Activated CD8-positive, alpha-beta memory T cell treated with anti-CD3 and anti-CD28 coated beads, Interleukin-2, amount 50 U/mL, for 1 hour (primary cell): Measurements from ENCODE around the gene MYOCOS.
"Not testable (repeated sequence)": the region's sequence is repeated elsewhere in the genome, so short reads cannot be mapped to it uniquely, and the experiment has no call there.

ENCODE experiments used
- DNase-seq: peaks from one replicate; pipeline ENCODE4 v3.0.0-alpha.2; 2020; ENCODE audit errors: extremely low read depth

Gene MYOCOS, protein sequence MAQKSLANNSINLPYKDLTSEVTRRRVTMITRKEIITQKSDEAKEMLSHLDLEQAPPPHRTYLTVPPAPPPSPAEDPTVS

DNA sequence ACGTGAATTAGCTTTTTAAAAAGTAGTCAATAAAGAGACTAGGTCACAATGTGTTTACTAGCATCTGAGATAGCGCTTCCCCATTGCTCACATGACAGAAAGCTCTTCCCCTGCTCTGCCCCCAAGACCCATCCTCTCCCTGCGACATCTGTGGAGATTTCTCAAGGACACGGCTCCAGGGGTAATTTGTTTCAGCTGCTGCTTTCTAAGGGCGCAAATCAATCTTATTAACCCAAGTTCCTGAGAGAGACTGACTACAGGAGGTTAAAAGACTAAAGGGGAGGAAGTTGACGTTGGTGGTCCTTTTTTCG, at the start of gene MYOCOS:
MYOCOS (plus strand) TSS at position 92 of the 311 bp plus-strand sequence. CDS start 1,641 bp downstream, outside the sequence.
- DNase-seq, result no peak

DNA sequence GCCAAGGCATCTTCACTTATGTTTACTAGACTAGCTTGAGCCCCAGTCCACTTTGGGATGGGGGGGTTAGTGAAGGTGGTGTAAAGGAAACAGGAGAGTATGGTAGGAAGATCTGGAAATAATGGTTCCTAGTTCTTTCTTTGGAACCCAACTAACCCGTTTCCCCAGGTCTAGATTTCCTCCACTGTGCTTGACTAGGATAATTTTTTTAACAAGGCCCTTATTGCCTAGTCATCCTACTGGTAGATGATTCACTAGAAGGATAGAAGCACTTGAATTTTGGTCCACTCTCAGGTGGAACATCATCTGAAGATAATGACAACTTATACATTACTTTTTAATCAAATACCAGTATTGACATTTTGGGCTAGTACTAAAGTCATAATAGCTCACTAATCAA, 45.9 kb upstream of the MYOCOS start:
- DNase-seq, result no peak

DNA sequence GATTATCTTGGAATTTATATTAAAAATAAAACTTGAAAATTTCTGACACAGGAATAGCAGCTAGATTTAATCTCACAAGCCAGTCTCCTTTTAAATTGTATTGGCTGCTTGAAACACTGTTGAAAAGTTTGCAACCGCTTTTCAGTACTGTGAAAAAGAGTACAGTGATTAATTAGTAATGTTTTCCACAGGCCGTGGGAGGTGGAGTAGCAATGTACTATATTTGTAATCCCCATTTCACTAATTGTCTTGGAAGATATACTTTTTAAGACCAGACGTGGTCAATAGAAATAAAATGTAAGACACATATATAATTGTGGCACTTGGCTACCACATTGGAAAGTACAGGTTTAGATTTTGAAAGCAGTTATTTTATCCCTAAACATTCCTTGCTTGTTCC, 40.8 kb upstream of the MYOCOS start:
- DNase-seq, result no peak

- DNase-seq, result no peak
Observed at GRCh38 chr1:171581766-171582165, 40.3 kb upstream of the MYOCOS start.

DNA sequence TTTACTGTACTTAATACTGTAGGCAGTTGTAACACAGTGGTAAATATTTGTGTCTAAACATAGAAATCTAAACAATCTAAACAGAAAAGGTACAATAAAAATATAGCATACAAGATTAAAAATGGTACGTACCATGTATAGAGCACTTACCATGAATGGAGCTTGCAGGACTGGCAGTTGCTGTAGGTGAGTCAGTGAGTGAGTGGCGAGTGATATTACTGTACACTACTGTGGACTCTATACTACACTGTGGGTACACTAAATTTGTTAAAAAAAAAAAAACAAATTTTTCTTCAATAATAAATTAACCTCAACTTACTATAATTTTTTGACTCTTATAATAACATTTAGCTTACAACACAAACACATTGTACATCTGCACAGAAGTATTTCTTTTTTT, 39.5 kb upstream of the MYOCOS start:
- no peak for DNase-seq

DNA sequence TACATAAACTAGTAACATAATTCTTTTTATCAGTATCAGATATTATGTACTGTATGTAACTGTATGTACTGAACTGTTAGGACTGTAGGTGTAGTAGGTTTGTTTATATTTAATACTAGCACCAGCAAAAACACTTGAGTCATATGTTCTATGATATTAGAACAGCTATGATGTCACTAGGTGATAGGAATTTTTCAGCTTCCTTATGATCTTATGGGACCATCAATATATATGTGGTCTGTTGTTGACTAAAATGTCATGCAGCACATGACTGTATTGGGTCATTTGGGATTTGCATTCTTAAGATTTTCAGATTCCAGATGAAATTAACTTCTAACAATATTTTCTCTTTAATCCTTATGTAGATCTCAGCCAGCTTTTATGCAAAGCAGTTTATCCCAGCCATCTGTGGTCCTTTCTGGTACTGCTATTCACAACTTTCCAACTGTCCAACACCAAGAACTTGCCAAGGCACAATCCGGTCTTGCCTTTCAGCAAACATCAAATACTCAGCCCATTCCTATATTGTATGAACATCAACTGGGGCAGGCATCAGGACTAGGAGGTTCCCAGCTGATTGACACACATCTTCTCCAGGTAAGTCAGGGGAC, 38.3 kb upstream of the MYOCOS start:
- DNase-seq, result no peak

GRCh38 chr1:171585715-171586114, 36.3 kb upstream of the MYOCOS start:
- no peak for DNase-seq

- no peak for DNase-seq
Observed at GRCh38 chr1:171588230-171588629, 33.8 kb upstream of the MYOCOS start.

- no peak for DNase-seq
Observed at GRCh38 chr1:171590022-171590421, 32.0 kb upstream of the MYOCOS start.

- no peak for DNase-seq
Observed at GRCh38 chr1:171595324-171595723, 26.7 kb upstream of the MYOCOS start.

DNA sequence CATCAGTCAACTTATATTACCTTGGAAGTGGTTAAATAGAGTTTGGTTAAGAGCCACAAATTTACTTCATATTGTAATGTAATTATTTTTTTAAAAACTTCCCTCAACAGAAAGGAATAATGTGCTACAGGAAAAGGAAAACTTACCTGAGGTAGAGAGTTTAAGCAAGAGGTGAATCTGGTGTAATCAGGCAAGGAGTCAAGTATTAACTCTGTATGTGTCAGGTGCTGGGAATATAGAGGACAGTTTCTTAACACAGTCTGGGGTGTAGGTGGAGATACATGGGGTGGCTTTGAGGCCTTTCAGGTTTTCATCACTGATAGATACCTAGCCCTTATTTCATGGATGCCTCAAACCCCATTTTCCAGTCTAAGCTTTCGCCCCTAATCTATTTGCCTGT, 25.9 kb upstream of the MYOCOS start:
- DNase-seq, result no peak

DNA sequence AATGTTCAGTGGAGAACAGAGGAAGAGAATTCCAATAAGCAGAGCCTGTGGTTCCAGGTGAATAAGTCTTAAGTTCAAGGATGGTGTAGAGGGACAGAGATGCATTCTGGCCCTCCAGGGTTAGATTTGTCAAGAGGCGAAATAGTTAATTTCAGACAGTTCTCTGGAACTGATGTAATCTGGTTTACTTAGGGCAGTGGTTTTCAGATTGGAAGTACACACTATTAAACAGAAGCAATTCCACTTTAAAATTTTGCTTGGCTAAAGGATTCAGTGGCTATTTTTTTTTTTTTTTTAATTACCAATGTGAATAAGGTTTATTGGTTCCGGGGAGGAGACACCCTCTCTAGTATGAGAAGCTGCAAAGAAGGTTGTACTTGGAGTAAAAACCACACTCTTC, 25.3 kb upstream of the MYOCOS start:
- no peak for DNase-seq

DNA sequence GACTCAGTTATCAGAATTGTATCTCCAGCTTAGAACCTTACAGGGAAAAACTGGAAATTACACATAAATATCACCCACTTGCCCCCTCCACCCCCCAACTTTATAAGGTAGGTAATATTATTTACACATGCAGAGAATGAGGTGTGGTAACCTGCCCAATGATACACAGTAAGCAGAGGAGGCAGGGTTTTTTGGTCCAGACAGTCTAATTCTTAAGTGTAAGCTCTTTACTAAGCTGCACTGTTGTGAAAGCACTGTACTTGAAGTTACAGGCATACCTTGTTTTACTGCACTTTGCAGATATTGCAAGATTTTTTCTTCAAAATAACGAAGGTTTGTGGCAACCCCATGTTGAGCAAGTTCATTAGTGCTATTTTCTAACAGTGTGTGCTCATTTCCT, 24.8 kb upstream of the MYOCOS start:
- no peak for DNase-seq

DNA sequence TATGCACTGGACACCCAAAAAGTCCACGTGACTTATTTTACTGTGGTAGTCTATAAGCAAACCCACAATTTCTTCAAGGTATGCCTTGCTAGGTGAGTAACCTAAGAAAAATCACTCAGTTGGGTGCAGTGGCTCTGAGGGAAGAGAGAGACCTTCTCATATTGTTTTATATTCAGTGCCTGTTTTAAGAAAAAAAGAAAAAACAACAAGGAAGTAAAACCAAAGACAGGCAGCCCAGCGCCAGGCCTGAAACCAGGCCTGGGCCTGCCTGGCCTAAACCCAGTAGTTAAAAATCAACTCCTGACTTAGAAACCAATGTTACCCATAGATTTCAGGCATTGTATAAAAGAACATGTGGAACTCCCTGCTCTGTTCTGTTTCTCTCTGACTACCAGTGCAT, 21.7 kb upstream of the MYOCOS start:
- DNase-seq, result not testable (repeated sequence)

DNA sequence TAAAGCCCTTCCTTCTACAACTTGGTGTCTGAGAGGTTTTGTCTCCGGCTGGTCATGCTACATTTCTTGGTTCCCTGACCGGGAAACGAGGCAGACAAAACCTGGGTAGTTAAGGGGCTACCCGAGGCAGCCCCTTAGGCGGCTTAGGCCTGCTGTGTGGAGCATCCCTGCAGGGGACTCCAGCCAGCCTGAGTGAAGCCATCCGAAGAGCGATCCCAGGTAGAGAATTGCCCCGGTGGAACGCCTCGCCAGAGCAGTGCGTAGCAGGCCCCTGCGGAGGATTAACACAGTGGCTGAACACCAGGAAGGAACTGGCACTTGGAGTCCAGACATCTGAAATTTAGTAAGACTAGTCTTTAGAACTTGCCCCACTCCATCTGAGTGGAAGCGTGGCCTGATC, 21.2 kb upstream of the MYOCOS start:
- no peak for DNase-seq

DNA sequence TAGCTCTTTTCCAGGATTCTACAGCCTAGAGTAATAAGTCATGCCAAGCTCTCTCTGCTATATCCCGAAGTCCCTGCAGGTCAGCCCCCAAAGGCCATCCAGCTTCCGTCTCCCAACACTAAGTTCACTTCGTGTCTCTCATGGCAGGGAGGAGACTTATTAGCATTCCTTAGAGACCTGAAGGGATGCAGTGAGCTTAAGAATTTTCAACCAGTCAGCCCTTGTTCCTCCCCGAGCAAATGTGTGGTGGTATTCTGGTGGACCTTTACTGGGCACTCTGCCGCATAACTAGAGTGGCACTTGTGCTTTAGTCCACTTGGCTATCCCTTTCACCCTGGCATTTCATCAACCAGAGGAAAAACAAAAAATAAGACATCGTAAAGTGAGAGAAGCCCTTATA, 19.0 kb upstream of the MYOCOS start:
- DNase-seq, result not testable (repeated sequence)

DNA sequence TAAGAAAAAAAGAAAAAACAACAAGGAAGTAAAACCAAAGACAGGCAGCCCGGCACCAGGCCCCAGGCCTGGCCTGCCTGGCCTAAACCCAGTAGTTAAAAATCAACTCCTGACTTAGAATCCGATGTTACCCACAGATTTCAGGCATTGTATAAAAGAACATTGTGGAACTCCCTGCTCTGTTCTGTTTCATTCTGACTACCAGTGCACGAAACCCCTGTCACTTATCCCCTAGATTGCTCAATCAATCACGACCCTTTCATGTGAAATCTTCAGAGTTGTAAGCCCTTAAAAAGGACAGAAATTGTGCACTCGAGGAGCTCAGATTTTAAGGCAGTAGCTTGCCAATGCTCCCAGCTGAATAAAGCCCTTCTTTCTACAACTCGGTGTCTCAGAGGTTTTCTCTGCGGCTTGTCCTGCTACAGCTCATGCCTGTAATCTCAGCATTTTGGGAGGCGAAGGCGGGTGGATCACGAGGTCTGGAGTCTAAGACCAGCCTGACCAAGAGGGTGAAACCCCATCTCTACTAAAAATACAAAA, 15.6 kb upstream of the MYOCOS start:
- DNase-seq, result no peak

- DNase-seq, result no peak
Observed at GRCh38 chr1:171610385-171610784, 11.7 kb upstream of the MYOCOS start.

DNA sequence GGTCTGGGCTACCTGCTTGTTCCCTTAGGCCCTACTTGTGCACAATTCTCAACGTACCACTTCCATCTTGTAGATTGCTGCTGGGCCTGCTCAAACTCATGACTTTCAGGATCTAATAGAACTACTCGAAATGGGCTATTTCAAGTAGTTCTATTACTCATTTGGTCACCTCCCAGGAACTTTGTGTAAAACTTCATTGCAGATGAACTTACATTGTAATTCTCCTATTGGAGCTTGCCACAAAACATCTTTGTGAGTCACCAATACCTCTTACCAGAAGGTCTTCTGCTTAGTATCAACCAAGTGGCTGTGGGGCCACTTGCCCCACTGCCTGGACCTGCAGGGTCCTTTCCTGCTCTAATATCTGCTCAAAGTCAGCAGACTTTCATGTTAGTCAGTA, 10.7 kb upstream of the MYOCOS start:
- DNase-seq, result no peak

DNA sequence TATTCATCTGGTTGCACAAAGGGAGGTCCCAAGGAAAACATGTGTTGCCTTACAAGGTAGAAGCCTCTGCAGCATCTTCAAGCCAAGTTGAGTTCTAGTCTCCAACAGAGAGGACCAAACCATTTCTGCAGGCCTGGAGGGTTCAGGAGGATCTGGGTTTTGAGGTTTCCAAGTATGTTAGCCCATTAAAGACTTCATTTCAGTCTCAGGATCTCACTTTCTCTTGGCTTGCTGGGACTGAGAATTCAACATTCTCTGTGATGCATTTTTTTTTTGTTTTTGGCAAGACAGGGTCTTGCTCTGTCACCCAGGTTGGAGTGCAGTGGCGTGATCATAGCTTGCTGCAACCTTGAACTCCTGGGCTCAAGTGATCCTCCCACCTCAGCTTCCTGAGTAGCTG, 8.8 kb upstream of the MYOCOS start:
- DNase-seq, result no peak

DNA sequence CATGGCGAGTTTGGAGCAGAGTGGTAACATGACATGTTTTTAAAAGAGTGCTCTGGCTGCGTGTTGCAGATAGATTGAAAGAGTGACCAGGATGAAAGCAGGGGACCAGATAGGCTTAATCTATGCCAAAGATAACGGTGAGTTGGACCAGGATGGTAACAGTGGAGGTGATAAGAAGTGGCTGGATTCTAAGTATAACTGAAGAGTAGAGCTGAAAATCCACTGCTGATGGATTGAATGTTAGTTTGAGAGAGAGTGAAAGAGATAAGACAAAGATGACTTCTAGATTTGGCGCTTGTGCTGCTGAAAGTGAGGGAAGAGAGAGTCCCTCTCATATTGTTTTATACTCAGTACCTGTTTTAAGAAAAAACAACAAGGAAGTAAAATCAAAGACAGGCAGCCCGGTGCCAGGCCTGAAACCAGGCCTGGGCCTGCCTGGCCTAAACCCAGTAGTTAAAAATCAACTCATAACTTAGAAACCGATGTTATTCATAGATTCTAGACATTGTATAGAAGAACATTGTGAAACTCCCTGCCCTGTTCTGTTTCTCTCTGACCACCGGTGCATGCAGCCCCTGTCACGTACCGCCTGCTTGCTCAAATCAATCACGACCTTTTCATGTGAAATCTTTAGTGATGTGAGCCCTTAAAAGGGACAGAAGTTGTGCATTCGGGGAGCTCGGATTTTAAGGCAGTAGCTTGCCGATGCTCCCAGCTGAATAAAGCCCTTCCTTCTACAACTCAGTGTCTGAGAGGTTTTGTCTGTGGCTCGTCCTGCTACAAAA, 6.7 kb upstream of the MYOCOS start:
- not testable (repeated sequence) for DNase-seq

DNA sequence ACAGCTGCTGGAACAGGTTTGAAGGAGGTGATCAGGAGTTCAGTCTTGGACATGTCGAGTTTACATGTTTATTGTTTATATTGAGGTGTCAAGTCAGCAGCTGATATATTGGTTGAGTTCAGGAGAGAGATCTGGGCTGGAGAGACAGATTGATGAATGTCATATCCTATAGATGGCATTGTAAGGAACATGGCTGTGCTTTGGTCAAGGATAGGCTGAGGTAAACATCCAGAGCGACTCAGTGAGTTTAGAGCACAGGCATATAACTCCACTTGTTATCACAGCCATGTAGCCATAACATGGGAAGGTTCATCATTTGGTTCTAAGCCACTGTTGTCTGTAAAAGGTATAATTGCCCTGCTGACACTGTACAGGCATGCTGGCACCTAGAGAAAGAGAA, 5.5 kb upstream of the MYOCOS start:
- no peak for DNase-seq

DNA sequence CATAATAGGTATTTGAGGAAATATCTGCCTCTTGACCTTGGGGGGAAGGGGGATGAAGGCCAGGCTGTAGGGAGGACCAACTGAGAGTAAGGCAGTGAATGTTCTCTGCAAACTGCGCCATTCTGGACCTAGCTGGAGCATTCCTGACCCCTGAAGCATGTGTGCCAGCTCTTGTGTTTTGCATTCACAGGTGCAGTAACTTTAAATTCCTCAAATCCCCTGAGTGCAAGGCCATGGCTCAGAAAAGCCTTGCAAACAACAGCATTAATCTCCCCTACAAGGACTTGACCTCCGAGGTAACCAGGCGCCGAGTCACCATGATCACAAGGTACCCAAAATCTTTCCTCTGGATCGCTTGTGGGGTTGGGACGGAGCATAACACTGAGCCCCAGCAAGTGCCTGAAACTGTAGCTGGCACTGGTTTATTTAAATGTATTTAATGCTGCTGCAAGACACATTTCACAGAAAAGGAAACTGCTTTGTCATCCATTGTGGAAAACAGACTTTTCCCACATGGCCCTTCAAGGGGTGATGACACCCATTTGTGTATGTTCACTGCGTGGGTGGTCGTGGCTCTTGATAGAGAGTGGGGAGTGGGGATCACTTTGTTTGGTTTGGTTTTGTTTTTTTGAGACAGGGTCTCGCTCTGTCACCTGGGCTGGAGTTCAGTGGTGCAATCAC, 1.7 kb downstream of the MYOCOS start:
- DNase-seq, result no peak
